ENCODE data around the gene ARGLU1.
"Not testable (repeated sequence)": the region's sequence is repeated elsewhere in the genome, so short reads cannot be mapped to it uniquely, and the experiment has no call there.

Gene ARGLU1

GRCh38 chr13:106567474-106568298 lies at the start of gene ARGLU1:
Gene ARGLU1, minus strand, starts transcription at chr13:106568137. Its CDS starts 218 bp downstream, at chr13:106567919.
- DNase-seq = peak; percentile 95

- no peak for DNase-seq
Observed at GRCh38 chr13:106617561-106617960, 49.6 kb upstream of the ARGLU1 start.

GRCh38 chr13:106616729-106617128 lies 48.8 kb upstream of the ARGLU1 start:
- no peak for DNase-seq

- DNase-seq = no peak
Observed at GRCh38 chr13:106614874-106615273, 46.9 kb upstream of the ARGLU1 start.

GRCh38 chr13:106612688-106613087 lies 44.8 kb upstream of the ARGLU1 start:
- DNase-seq = no peak

GRCh38 chr13:106610486-106610885 lies 42.5 kb upstream of the ARGLU1 start:
- no peak for DNase-seq

GRCh38 chr13:106609116-106609515 lies 41.2 kb upstream of the ARGLU1 start:
- DNase-seq = no peak

GRCh38 chr13:106603546-106603945 lies 35.6 kb upstream of the ARGLU1 start:
- DNase-seq = no peak

GRCh38 chr13:106602178-106602577 lies 34.2 kb upstream of the ARGLU1 start:
- no peak for DNase-seq

GRCh38 chr13:106601489-106601888 lies 33.6 kb upstream of the ARGLU1 start:
- no peak for DNase-seq

GRCh38 chr13:106600798-106601135 lies 32.8 kb upstream of the ARGLU1 start:
- DNase-seq = not testable (repeated sequence)

GRCh38 chr13:106599875-106600797 lies 32.2 kb upstream of the ARGLU1 start:
- DNase-seq = peak; percentile 21

GRCh38 chr13:106597749-106598395 lies 29.9 kb upstream of the ARGLU1 start:
- DNase-seq = no peak

GRCh38 chr13:106597186-106597585 lies 29.2 kb upstream of the ARGLU1 start:
- no peak for DNase-seq

- DNase-seq = no peak
Observed at GRCh38 chr13:106596275-106596937, 28.5 kb upstream of the ARGLU1 start.

GRCh38 chr13:106595625-106596024 lies 27.7 kb upstream of the ARGLU1 start:
- no peak for DNase-seq

GRCh38 chr13:106594980-106595379 lies 27.0 kb upstream of the ARGLU1 start:
- no peak for DNase-seq

- DNase-seq = no peak
Observed at GRCh38 chr13:106593132-106593531, 25.2 kb upstream of the ARGLU1 start.

GRCh38 chr13:106591299-106591698 lies 23.4 kb upstream of the ARGLU1 start:
- DNase-seq = no peak

- no peak for DNase-seq
Observed at GRCh38 chr13:106589716-106590115, 21.8 kb upstream of the ARGLU1 start.

GRCh38 chr13:106588367-106588766 lies 20.4 kb upstream of the ARGLU1 start:
- no peak for DNase-seq

GRCh38 chr13:106587787-106588186 lies 19.9 kb upstream of the ARGLU1 start:
- no peak for DNase-seq
